NCI-H2029 (cell line): ENCODE results near the gene ARID1B.

Experiments
- DNase-seq: peaks from one replicate; lab custom pipeline; 2025; lab: John Stamatoyannopoulos, UW

ARID1B gene

DNA sequence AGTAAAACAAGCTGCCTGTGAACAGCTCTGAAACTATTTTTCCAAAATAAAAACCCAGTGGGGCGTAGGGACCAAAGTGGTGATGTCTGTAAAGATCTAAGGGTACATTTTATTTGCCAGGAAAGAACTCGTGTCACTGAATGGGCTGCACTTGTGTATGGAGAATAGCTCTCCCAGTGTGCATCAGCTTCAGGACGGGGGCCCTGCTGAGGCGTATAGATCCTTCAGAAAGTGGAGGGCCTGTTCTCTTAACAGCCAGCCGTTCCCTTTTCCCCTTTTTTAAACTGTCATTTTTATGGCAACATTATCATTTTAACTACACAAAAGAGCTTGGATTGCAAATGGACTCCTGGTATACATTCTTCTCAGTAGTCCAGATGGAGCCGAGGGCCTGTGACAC lies 408.8 kb downstream of the ARID1B start:
- no peak for DNase-seq

DNA sequence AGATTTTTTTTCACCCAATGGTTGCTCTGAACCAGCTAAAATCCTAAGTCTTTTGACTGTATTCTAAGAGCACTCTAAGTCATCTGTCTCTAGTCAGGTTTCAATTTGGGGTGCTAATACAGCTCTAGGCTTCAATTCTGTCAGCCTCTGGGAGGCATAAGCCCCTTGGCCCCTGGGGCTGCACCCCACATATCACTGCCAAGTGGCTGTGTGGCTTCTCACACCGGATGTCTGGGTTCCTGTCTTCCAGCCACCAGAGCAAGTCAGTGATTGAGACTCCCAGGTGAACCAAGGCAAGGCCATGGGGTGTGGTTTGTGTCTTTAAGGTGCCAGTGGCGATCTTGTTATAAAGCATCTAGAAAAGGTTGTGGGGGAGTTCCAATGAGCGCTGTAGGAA lies 409.6 kb downstream of the ARID1B start:
- no peak for DNase-seq

DNA sequence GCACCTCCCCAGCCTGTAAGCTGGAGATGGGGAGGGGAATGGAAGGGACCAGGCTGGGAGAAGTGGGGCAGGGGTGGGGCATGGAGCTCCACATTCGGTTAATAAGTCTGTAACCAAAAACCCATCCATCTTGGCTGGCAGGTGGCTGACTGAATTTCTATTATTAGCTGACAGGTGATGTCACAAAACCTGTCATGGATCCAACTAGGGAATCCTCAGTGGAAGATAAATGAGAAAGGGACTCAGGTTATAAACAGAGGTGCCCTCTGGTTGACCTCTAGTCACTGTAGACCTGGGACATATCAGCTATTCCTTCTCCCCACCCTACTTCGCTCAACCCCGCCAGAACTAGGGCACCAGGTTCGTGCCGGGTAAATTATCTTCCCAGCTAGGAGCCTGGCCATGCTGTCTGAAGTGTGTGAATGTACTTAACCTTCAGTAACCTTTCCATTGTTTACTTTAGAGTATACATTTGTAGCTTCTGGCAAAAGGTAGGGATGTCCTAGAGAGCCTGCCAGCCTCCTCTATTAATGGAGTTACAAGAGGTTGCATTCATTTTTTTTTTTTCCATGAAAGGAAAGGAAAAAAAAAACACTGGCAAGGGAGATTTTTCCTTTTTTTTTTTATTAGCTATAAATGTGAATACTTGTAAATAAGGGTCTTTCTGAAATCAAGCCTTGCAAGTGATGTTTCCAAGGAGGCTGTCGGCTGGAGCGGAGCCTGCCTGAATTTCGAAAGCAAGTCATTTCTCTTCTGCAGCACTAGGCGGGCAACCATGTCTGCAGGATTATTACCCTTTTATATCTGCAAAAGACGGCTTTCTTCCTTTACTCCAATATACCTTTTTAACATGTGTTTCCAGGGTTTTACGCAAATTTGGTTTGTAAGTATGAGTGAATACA lies 410.3 kb downstream of the ARID1B start:
- DNase-seq: peak; percentile 97

DNA sequence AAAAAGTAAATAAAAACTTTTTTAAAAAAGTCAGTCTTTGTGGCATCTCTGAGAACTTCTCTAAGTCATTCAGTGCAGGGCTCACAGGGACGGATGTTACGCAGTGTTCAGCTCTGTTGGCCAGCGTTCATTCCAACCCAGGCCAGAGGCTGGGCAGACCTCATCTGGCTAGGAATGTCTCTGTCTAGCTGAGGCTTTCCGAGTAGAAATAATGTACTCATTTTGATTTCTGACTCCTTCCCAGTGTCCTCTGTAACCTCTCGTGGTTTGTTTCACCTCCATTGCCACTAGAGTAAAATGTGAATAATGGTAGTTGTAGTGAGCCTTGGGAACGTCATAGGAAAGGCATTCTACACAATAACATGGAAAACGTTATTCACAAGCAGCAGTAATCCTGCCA lies 411.0 kb downstream of the ARID1B start:
- no peak for DNase-seq

DNA sequence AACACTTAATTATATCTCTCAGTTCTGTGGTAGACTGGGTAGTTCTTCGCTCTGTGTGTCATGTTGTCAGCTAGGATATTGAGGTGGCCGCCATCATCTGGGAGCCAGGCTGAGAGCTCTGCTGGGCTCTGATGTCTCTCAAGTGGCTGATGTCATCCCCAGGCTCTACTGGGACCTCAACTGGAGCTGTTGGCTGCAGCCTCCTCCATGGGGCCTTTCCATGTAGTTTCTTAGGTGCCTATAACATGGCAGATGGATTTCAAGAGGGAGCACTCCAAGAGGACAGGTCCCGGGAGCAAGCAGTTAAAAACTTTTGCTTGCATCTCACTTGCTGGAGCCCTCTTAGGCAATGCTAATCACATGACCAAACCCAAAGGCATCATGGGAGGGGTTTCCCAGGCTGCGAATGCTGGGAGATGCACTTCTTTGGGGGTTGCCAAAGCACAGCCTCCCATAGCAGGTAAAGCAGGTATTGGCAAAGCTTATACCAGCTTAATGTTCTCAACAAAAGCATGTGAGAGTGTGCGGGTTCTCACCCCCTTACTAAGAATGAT lies 416.3 kb downstream of the ARID1B start:
- peak; percentile 19 for DNase-seq

DNA sequence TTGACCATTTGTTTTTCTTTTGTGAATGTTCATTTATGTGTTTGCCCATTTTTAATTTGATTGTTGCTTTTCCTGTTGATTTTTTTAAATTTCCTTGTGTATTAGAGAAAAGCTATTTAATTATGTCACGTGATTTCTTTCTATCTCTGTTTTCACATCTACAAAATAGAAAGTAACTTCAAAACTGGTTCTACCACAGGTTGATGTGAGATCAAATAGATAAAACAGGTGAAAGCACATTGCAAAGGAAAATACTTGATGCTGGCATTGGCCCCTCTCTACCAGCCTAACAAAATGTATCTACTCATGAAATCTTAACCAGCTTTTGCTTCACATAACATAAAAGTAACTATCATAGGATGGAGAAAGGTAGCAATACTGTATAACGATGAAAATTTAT lies 416.9 kb downstream of the ARID1B start:
- DNase-seq: peak; percentile 62

DNA sequence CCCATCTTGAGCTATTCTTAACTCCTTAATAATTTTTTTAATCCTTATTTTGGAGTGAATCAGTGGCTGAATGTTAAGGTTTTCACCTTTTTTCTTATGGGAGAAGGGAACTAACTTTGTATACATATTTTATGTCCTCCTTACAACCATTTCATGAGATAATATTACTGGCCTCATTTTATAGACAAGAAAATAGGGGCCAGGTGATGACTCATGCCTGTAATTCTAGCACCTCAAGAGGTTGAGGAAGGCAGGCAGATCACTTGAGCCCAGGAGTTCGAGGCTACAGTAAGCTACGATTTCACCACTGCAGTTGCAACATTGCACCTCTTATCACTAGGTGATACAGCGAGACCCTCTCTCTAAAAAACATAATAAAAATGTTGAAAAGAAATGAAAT lies 417.5 kb downstream of the ARID1B start:
- peak; percentile 13 for DNase-seq

DNA sequence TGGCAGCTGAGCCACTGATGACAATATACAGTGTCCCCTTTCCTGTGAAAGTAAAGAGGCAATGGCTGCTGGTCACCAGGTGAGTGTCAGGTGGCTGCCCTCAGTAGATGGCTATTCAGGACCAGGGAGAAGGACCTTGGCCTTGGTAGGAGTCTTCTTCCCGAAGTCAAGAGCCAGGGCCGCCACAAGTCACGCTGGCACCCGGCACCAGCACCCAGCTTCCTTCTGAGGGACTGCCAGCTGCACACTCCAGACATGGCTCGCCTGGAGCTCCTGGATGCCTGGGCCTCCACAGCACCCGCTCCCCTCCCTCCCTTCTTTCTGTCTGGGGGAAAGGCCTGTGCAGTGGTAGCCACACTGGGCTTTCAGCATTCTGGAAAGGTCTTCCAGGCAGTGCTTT lies 419.2 kb downstream of the ARID1B start:
- no peak for DNase-seq

DNA sequence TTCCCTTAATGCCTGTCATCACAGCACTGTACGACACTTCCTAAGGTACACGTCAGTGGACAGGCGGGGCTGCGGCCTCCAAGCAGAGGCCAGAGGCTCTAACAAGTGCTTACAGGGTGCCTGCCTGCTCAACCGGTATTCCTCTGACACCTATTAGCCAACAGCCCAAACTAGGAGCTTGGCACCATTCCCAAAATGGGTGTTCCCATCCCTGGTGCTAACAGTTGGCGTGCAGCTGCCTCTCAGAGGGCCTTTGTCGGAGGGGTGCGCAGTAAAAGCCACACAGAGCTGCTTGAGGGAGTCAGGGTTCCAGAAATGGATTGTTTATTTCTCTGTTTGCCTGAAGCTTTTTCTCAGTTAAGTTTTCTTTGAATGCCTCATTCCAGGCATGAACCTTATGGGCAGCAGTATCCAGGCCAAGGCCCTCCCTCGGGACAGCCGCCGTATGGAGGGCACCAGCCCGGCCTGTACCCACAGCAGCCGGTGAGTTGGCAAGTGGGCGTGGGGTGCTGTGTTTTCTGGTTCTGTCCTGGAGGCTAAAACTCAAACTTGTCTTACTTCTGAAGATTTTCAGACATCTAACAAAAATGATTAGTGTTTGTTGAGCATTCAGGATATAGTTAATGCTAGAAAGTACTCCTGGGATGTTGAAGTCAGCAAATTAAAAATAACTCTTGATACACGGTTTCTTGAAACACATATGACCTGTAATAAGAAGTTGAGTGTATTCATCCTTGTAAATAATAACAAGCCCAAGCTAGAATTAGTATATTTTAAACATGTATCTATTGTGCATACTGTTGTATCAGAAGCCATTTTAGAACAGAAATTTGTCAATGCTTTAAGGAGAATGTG lies 421.5 kb downstream of the ARID1B start:
- DNase-seq: peak; percentile 98

DNA sequence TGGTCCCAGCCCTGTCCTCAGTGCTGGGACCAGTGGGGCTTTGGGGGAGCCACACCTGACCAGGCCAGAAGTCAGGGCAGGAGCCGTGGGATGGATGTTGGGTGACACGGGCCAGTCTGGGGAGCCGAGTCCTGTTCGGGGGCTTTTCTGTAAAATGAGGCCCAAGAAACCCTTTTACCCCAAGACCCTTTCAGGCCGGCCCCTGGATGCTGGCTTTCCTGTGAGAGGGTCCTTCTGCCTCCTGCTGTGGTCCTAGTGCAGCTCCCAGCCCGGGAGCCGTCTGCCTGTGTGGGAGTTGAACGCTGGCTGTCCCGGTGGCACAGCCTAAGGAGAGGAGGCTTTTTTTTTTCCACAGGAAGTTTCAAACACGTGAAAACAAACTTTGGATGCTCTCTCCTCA lies 422.9 kb downstream of the ARID1B start:
- DNase-seq: no peak

DNA sequence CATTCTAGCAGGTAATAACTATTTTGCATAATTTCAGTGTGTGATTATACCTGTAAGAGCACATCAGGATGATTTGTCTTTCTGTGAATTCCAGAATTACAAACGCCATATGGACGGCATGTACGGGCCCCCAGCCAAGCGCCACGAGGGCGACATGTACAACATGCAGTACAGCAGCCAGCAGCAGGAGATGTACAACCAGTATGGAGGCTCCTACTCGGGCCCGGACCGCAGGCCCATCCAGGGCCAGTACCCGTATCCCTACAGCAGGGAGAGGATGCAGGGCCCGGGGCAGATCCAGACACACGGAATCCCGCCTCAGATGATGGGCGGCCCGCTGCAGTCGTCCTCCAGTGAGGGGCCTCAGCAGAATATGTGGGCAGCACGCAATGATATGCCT lies 423.4 kb downstream of the ARID1B start:
- no peak for DNase-seq

DNA sequence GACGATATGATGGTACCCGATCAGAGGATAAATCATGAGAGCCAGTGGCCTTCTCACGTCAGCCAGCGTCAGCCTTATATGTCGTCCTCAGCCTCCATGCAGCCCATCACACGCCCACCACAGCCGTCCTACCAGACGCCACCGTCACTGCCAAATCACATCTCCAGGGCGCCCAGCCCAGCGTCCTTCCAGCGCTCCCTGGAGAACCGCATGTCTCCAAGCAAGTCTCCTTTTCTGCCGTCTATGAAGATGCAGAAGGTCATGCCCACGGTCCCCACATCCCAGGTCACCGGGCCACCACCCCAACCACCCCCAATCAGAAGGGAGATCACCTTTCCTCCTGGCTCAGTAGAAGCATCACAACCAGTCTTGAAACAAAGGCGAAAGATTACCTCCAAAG lies 423.9 kb downstream of the ARID1B start:
- DNase-seq: no peak

DNA sequence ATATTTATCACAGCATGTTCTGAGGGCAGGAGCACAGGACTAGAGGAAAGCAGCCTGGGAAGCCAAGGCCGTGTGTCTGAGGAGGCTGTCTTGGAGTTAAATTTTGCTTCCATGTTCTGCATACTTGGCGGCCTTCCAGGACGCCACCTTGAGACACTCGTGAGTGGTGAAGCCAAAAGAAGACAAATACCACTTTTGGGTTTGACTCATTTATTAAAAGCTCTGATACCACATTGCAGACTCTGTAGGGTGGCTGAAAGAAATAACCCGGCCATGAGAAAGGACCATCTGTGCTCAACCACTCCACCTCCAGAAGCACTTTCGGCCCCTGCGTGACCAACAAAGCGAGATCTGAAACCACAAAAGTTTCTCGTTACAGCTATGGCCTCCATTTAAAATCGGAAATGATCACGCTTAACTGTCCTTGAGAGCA lies 426.1 kb downstream of the ARID1B start:
- DNase-seq: peak; percentile 59

DNA sequence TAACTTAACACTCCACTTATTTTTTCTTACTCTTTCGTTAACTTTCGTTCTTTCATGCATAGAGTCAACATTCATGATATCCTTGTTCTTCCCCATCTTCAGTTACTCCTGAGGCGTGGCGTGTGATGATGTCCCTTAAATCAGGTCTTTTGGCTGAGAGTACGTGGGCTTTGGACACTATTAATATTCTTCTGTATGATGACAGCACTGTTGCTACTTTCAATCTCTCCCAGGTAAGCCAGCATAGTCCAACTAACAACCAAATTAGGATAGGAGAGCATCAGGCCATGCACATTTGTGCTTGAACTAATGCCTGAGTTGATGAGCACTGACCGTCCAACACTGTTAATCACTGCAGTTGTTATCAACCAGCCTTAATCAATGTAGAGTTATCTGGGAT lies 426.6 kb downstream of the ARID1B start:
- no peak for DNase-seq

DNA sequence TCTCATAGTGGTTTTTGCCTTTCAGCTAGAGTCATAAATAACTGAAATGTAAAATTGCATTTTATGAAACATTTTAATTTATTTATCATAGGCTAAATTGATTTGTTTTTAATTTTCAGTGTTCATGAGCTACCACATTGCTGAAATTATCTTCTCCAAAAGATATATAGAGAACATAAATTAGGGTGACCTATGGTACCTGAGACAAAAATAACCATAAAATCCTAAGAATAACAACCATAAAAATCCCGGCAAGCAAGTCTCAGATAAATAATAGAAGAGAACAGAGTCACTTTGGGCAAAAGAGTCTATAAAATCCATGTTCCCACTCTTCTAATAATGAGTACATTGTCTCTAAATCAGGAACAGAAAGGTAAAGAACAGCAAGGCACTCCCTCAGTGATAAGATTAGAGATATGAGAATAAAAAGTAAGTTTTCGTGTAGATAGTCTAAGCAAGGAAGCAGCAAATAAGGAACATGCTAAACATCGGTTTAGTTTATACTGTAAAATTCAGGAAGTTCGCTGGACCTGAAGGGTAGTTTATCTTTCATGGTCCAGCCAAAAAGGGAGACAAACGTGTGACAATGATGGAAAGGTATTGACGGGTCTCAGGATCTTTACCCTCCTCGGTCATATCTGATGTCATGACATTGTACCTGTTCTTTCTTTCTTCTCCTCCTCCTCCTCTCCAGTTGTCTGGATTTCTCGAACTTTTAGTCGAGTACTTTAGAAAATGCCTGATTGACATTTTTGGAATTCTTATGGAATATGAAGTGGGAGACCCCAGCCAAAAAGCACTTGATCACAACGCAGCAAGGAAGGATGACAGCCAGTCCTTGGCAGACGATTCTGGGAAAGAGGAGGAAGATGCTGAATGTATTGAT lies 428.5 kb downstream of the ARID1B start:
- no peak for DNase-seq

DNA sequence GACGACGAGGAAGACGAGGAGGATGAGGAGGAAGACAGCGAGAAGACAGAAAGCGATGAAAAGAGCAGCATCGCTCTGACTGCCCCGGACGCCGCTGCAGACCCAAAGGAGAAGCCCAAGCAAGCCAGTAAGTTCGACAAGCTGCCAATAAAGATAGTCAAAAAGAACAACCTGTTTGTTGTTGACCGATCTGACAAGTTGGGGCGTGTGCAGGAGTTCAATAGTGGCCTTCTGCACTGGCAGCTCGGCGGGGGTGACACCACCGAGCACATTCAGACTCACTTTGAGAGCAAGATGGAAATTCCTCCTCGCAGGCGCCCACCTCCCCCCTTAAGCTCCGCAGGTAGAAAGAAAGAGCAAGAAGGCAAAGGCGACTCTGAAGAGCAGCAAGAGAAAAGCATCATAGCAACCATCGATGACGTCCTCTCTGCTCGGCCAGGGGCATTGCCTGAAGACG lies 429.2 kb downstream of the ARID1B start:
- DNase-seq: no peak

DNA sequence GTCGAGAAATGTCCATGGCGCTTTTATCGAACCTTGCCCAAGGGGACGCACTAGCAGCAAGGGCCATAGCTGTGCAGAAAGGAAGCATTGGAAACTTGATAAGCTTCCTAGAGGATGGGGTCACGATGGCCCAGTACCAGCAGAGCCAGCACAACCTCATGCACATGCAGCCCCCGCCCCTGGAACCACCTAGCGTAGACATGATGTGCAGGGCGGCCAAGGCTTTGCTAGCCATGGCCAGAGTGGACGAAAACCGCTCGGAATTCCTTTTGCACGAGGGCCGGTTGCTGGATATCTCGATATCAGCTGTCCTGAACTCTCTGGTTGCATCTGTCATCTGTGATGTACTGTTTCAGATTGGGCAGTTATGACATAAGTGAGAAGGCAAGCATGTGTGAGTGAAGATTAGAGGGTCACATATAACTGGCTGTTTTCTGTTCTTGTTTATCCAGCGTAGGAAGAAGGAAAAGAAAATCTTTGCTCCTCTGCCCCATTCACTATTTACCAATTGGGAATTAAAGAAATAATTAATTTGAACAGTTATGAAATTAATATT lies 430.4 kb downstream of the ARID1B start:
- DNase-seq: no peak

DNA sequence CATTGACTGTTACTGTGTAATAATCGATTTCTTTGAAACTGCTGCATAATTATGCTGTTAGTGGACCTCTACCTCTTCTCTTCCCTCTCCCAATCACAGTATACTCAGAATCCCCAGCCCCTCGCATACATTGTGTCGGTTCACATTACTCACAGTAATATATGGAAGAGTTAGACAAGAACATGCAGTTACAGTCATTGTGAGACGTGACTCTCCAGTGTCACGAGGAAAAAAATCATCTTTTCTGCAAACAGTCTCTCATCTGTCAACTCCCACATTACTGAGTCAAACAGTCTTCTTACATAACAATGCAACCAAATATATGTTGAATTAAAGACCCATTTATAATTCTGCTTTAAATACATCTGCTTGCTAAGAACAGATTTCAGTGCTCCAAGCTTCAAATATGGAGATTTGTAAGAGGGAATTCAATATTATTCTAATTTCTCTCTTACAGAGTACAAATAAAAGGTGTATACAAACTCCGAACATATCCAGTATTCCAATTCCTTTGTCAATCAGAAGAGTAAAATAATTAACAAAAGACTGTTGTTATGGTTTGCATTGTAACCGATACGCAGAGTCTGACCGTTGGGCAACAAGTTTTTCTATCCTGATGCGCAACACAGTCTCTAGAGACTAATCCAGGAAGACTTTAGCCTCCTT lies 432.8 kb downstream of the ARID1B start:
- DNase-seq: no peak

DNA sequence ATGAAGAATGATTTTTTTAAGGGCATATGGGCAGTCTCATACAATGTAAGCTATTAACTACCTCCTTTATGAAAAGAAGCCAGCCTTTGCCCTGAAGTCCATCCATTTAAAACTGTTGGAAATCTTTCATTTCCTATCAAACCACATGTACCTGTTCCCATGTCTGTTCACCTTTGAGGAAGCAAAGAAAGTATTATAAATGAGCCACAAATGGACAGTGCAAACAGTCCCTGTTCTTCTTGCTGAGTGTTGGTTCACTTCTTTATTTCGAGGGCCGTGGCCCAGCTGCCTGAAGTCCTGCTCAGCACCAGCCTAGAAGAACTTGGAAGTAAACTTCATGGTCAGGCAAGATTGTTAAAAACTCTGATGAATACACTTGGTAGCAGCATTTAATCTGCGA lies 433.8 kb downstream of the ARID1B start:
- DNase-seq: no peak

DNA sequence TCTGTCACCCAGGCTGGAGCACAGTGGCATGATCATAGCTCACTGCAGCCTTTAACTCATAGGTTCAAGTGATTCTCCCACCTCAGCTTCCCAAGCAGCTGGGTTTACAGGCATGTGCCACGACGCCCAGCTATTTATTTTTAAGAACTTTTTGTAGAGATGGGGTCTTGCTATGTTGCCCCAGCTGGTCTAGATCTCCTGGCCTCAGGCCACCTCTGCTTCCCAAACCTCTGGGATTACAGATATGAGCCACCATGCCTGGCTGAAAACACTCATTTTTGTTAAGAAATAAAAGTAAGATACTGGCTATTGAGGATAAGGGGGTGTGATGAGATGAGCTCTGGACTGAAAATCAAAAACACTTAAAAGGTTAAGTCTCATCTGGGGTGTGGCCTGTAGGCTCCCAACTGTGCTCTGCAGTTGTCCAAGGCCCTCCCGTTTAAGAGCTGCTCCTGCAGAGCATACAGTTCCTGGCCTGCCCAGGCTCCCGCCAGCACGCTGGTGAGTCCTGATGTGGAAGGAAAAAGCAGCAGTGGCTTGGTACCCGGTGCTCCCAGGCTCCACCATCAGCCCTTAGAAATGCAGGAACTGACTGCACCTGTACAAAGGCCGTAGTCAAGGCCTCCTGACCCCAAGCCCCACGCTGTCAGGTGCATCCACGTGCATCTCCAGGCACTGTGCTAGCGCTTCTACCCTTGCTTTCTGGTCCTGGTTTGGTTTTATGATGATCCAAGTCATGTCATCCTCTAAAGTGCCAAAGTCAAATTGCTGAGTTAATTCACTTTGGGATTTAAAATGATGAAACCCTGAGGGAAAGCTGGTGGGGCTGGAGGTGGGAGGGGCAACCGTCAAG lies 434.7 kb downstream of the ARID1B start:
- no peak for DNase-seq
